ENCODE measurements around the gene MTURN.

DNA sequence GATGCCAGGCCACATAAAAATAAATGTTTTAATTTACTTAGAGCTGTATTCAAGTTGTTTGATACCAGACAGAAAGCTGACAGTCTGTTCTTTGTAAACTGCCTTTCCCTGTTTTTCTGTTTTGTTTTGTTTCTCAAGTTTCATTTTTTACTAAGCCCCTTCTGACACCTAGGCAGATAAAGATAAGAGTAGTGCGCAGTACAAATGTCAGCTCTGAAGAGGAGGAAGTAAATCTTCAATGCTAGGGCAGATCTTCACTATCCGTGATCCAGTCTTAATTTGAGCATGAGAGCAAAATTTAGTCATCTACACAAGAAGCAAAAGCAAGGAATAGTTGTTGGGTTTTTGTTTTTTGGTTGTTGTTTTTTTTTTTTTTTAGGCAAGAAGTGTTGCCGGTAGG lies 27.3 kb downstream of the MTURN start:
- TF ChIP-seq, protein P1, sequence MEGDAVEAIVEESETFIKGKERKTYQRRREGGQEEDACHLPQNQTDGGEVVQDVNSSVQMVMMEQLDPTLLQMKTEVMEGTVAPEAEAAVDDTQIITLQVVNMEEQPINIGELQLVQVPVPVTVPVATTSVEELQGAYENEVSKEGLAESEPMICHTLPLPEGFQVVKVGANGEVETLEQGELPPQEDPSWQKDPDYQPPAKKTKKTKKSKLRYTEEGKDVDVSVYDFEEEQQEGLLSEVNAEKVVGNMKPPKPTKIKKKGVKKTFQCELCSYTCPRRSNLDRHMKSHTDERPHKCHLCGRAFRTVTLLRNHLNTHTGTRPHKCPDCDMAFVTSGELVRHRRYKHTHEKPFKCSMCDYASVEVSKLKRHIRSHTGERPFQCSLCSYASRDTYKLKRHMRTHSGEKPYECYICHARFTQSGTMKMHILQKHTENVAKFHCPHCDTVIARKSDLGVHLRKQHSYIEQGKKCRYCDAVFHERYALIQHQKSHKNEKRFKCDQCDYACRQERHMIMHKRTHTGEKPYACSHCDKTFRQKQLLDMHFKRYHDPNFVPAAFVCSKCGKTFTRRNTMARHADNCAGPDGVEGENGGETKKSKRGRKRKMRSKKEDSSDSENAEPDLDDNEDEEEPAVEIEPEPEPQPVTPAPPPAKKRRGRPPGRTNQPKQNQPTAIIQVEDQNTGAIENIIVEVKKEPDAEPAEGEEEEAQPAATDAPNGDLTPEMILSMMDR (IDR thresholded peaks at IDR 0.05; ENCODE audit: insufficient read depth, low read length): no peak
- no peak for TF ChIP-seq GABPA (IDR thresholded peaks at IDR 0.05; ENCODE audit: low read depth)
- TF ChIP-seq, protein P2, sequence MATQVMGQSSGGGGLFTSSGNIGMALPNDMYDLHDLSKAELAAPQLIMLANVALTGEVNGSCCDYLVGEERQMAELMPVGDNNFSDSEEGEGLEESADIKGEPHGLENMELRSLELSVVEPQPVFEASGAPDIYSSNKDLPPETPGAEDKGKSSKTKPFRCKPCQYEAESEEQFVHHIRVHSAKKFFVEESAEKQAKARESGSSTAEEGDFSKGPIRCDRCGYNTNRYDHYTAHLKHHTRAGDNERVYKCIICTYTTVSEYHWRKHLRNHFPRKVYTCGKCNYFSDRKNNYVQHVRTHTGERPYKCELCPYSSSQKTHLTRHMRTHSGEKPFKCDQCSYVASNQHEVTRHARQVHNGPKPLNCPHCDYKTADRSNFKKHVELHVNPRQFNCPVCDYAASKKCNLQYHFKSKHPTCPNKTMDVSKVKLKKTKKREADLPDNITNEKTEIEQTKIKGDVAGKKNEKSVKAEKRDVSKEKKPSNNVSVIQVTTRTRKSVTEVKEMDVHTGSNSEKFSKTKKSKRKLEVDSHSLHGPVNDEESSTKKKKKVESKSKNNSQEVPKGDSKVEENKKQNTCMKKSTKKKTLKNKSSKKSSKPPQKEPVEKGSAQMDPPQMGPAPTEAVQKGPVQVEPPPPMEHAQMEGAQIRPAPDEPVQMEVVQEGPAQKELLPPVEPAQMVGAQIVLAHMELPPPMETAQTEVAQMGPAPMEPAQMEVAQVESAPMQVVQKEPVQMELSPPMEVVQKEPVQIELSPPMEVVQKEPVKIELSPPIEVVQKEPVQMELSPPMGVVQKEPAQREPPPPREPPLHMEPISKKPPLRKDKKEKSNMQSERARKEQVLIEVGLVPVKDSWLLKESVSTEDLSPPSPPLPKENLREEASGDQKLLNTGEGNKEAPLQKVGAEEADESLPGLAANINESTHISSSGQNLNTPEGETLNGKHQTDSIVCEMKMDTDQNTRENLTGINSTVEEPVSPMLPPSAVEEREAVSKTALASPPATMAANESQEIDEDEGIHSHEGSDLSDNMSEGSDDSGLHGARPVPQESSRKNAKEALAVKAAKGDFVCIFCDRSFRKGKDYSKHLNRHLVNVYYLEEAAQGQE (IDR thresholded peaks at IDR 0.05; ENCODE audit: insufficient replicate concordance, low read depth): no peak
- no peak for TF ChIP-seq POLR2AphosphoS5 (IDR thresholded peaks at IDR 0.05; ENCODE audit: low read depth)
